Measurements from ENCODE around the gene GRPEL2. TPM values are rescaled to one million over a fixed set of nuclear protein-coding genes. Genes with fewer than 3 reads are reported as not detected.

GRPEL2 gene
- total RNA-seq, 6 donors from 2014 or later, result 7.3 to 22.1 (median 12.9) TPM

GRCh38 chr5:149386166-149386565, 40.9 kb downstream of the GRPEL2 start:
- no peaks in the 10 kb centered on the region for H3K27me3 ChIP-seq
- DNase-seq (no peak), ATAC-seq (ENCODE audit: low FRiP score in 2 of 2) (no peak)
- WGBS, 2 donors, result 71 to 75% methylated on average over 3 to 5 of the region's 5 CpGs
- H3K4me1 ChIP-seq, result peaks cover 20 to 49% (median 36%) of the 10 kb centered on the region in 4 donors
- peak overlapping the region; percentile 13 to 75 (median 60) for H3K27ac ChIP-seq
- no peak for TF ChIP-seq POLR2AphosphoS5 (IDR thresholded peaks at IDR 0.05)
- no peak for TF ChIP-seq CTCF (IDR thresholded peaks at IDR 0.05)
- TF ChIP-seq EP300 (IDR thresholded peaks at IDR 0.05), result no peak
- TF ChIP-seq POLR2A (IDR thresholded peaks at IDR 0.05), result no peak
- no peaks in the 10 kb centered on the region for H3K9me3 ChIP-seq
- H3K4me3 ChIP-seq, result no peak overlapping the region
- no peaks in the 10 kb centered on the region for H3K36me3 ChIP-seq

- TF ChIP-seq POLR2A (IDR thresholded peaks at IDR 0.05), result no peak
- no peak for TF ChIP-seq CTCF (IDR thresholded peaks at IDR 0.05)
- TF ChIP-seq POLR2AphosphoS5 (IDR thresholded peaks at IDR 0.05), result peak in 1 of 2 donors; percentile 35
- Histone ChIP-seq H3K4me1 (peaks cover 13 to 42% (median 30%) of the 10 kb centered on the region in 4 donors), H3K27ac (peak overlapping the region; percentile 13 to 75 (median 49)), H3K9me3 (no peaks in the 10 kb centered on the region), H3K36me3 (no peaks in the 10 kb centered on the region), H3K27me3 (no peaks in the 10 kb centered on the region), H3K4me3 (no peak overlapping the region)
- no peak for DNase-seq
- 53 to 63% methylated on average over 9 of the region's 9 CpGs for WGBS, 2 donors
- ATAC-seq (ENCODE audit: low FRiP score in 2 of 2), result peak in 1 of 2 donors; percentile 15
Observed at GRCh38 chr5:149387081-149387631, 41.9 kb downstream of the GRPEL2 start.

GRCh38 chr5:149387982-149388381, 42.7 kb downstream of the GRPEL2 start:
- H3K27me3 ChIP-seq, result no peaks in the 10 kb centered on the region
- DNase-seq, result no peak
- no peaks in the 10 kb centered on the region for H3K9me3 ChIP-seq
- H3K36me3 ChIP-seq, result no peaks in the 10 kb centered on the region
- peaks cover 12 to 34% (median 26%) of the 10 kb centered on the region in 4 donors for H3K4me1 ChIP-seq
- TF ChIP-seq POLR2A (IDR thresholded peaks at IDR 0.05) (no peak), EP300 (IDR thresholded peaks at IDR 0.05) (no peak), POLR2AphosphoS5 (IDR thresholded peaks at IDR 0.05) (no peak), CTCF (IDR thresholded peaks at IDR 0.05) (no peak)
- no peak overlapping the region for H3K4me3 ChIP-seq
- peak overlapping the region; percentile 3 to 75 (median 46) for H3K27ac ChIP-seq
- no peak for ATAC-seq (ENCODE audit: low FRiP score in 2 of 2)
- 78 to 87% methylated on average over 1 of the region's 1 CpG for WGBS, 2 donors

- peaks cover 8 to 27% (median 20%) of the 10 kb centered on the region in 4 donors for H3K4me1 ChIP-seq
- DNase-seq (no peak), ATAC-seq (ENCODE audit: low FRiP score in 2 of 2) (no peak)
- no peak overlapping the region for H3K4me3 ChIP-seq
- H3K36me3 ChIP-seq, result no peaks in the 10 kb centered on the region
- H3K27me3 ChIP-seq, result no peaks in the 10 kb centered on the region
- 70 to 74% methylated on average over 7 of the region's 7 CpGs for whole genome bisulfite sequencing, 2 donors
- no peaks in the 10 kb centered on the region for H3K9me3 ChIP-seq
- H3K27ac ChIP-seq, result peak overlapping the region; percentile 3 to 75 (median 46)
- TF ChIP-seq POLR2AphosphoS5 (IDR thresholded peaks at IDR 0.05) (no peak), CTCF (IDR thresholded peaks at IDR 0.05) (no peak), EP300 (IDR thresholded peaks at IDR 0.05) (no peak), POLR2A (IDR thresholded peaks at IDR 0.05) (no peak)
Observed at GRCh38 chr5:149388498-149389190, 43.3 kb downstream of the GRPEL2 start.

Data from upper lobe of left lung (tissue), 6 donors.